ENCODE data around the gene KCNMA1. TPM values are rescaled to one million over a fixed set of nuclear protein-coding genes. Genes with fewer than 3 reads are reported as not detected.
A peak's percentile ranks its signal among the peaks of the same experiment; 100 is the strongest.

The KCNMA1 gene
- total RNA-seq, 4 donors from 2014 or later, result 66.8 to 96.5 (median 78.9) TPM

DNA sequence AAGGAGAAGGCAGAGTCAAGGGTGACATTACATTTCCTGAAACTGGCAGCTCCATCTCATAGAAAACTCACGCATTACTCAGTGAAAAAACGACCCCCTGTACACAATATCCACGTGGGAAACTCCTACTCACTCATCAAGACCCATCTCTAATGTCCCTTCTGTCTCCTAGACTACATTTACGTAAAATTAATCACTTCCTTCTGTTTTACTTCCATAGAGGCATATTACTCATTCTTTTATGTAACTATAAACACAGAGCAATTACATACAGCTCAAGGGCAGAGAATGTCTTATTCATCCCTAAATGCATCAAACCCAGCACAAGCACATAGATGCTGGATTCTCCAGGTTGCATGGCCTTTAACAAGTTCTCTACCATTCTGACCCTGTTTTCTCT lies 281.8 kb downstream of the KCNMA1 start:
- intact Hi-C loops (cut with DNase I; ENCODE audit: low total_unique reads), result no loop called here
- H3K9me3 ChIP-seq, result no peaks in the 10 kb centered on the region
- DNase-seq, result no peak
- no peak overlapping the region for H3K27ac ChIP-seq
- TF ChIP-seq POLR2A (IDR thresholded peaks at IDR 0.05), result no peak
- TF ChIP-seq, protein P1, sequence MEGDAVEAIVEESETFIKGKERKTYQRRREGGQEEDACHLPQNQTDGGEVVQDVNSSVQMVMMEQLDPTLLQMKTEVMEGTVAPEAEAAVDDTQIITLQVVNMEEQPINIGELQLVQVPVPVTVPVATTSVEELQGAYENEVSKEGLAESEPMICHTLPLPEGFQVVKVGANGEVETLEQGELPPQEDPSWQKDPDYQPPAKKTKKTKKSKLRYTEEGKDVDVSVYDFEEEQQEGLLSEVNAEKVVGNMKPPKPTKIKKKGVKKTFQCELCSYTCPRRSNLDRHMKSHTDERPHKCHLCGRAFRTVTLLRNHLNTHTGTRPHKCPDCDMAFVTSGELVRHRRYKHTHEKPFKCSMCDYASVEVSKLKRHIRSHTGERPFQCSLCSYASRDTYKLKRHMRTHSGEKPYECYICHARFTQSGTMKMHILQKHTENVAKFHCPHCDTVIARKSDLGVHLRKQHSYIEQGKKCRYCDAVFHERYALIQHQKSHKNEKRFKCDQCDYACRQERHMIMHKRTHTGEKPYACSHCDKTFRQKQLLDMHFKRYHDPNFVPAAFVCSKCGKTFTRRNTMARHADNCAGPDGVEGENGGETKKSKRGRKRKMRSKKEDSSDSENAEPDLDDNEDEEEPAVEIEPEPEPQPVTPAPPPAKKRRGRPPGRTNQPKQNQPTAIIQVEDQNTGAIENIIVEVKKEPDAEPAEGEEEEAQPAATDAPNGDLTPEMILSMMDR (IDR thresholded peaks at IDR 0.05 in 4 of 5, conservative IDR thresholded peaks at IDR 0.05 in 1 of 5), result no peak
- peaks cover 18 to 19% of the 10 kb centered on the region in 2 donors for H3K4me1 ChIP-seq
- ATAC-seq, result no peak
- H3K4me3 ChIP-seq, result no peak overlapping the region
- in situ Hi-C loops (cut with MboI; ENCODE audit: low sequenced_read_pairs in 4 of 4), result no loop called here
- H3K27me3 ChIP-seq, result no peaks in the 10 kb centered on the region
- no peaks in the 10 kb centered on the region for H3K36me3 ChIP-seq

DNA sequence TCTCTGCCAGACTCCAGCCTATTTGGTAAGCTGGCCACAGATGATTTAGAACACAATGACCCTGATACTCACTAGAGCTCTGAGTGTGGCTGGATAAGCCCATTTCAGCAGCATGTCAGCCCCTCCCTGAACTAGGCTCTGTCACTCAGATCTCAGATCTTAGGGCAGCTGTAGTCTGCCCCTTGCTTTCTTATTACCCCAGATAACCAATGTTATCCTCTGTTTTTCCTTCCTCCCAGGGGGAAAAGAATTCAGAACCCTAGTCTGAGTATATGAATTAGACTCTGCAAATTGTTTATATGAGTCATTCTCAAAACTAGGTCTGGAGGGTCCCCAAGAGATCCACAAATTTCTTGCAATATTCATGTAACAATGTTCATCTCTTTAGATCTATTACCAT lies 286.2 kb downstream of the KCNMA1 start:
- TF ChIP-seq, protein P1 (IDR thresholded peaks at IDR 0.05 in 4 of 5, conservative IDR thresholded peaks at IDR 0.05 in 1 of 5), result no peak
- TF ChIP-seq POLR2A (IDR thresholded peaks at IDR 0.05), result no peak
- Histone ChIP-seq H3K4me3 (no peak overlapping the region), H3K36me3 (no peaks in the 10 kb centered on the region), H3K9me3 (no peaks in the 10 kb centered on the region), H3K27ac (peak overlapping the region in 2 of 4 donors; percentile 31 to 38), H3K4me1 (peaks cover 6 to 8% of the 10 kb centered on the region in 2 donors), H3K27me3 (no peaks in the 10 kb centered on the region)
- intact Hi-C loops (cut with DNase I; ENCODE audit: low total_unique reads), result no loop called here
- ATAC-seq (peak in 1 of 2 donors; percentile 44), DNase-seq (no peak)
- in situ Hi-C loops (cut with MboI; ENCODE audit: low sequenced_read_pairs in 4 of 4), result no loop called here

DNA sequence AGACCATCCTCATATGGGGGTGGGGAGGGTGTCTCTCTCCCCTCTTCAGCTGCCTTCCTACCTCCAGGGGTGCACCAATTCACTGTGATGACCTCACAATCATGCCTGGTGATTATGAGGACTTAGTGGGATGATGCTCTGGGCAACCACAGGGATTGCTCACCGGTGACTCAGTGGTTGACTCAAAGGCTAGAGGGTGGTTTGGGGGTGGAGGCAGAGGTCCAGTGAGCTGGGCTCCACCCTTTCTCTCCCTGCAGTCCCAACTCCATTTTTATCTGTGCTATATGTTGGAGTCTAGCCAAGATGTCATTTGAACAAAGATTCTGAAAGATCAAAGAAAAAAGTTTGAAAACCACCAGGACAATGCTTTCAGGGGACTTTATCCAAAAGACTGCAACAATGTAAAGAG lies 286.9 kb downstream of the KCNMA1 start:
- in situ Hi-C loops (cut with MboI; ENCODE audit: low sequenced_read_pairs in 4 of 4) (no loop called here), intact Hi-C loops (cut with DNase I; ENCODE audit: low total_unique reads) (no loop called here)
- ATAC-seq (peak; percentile 79 to 90), DNase-seq (peak; percentile 50 to 64)
- H3K36me3 ChIP-seq, result no peaks in the 10 kb centered on the region
- no peak overlapping the region for H3K4me3 ChIP-seq
- peak overlapping the region in 1 of 4 donors; percentile 38 for H3K27ac ChIP-seq
- no peaks in the 10 kb centered on the region for H3K27me3 ChIP-seq
- peaks cover 6 to 8% of the 10 kb centered on the region in 2 donors for H3K4me1 ChIP-seq
- TF ChIP-seq, protein P1 (IDR thresholded peaks at IDR 0.05 in 4 of 5, conservative IDR thresholded peaks at IDR 0.05 in 1 of 5), result no peak
- TF ChIP-seq POLR2A (IDR thresholded peaks at IDR 0.05), result peak in 1 of 2 donors; percentile 19
- no peaks in the 10 kb centered on the region for H3K9me3 ChIP-seq

DNA sequence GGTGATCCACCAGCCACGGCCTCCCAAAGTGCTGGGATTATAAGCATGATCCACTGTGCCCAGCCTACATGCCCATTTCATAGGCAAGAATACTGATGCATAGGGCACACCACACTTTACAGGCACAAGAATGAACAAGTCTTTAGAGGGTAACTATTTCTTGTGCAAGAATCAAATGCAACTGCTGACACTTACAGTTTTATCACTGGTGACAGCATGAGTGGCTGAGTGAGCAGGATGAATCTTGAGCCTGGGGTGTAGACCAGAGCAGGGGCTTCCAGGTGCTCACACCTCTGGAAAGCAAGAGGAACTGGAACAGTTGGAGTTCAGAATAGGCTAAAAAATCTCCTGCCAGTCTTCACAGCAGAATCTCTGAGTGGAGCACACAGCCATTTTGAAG lies 287.5 kb downstream of the KCNMA1 start:
- Histone ChIP-seq H3K4me3 (no peak overlapping the region), H3K36me3 (no peaks in the 10 kb centered on the region), H3K27ac (peak overlapping the region in 1 of 4 donors; percentile 23), H3K4me1 (peaks cover 6 to 8% of the 10 kb centered on the region in 2 donors), H3K9me3 (no peaks in the 10 kb centered on the region), H3K27me3 (no peaks in the 10 kb centered on the region)
- DNase-seq (no peak), ATAC-seq (no peak)
- TF ChIP-seq, protein P1 (IDR thresholded peaks at IDR 0.05 in 4 of 5, conservative IDR thresholded peaks at IDR 0.05 in 1 of 5), result no peak
- TF ChIP-seq POLR2A (IDR thresholded peaks at IDR 0.05), result no peak
- intact Hi-C loops (cut with DNase I; ENCODE audit: low total_unique reads), result no loop called here
- in situ Hi-C loops (cut with MboI; ENCODE audit: low sequenced_read_pairs in 4 of 4), result no loop called here

DNA sequence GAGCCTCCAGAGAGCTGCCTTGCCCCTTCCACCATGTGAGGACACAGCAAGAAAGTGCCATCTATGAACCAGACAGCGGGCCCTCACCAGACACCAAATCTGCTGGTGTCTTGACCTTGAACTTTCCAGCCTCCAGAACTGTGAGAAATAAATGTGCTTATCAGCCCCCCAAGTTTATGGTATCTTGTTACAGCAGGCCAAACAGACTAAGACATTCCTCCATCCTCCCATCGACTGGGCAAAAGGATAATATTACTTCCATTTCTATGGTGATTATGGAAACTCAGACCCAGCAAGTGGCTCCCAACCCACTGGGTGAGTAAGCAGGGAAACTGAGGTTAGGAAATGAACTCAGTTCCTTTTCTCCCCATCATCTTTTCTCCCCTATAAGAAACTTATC lies 288.4 kb downstream of the KCNMA1 start:
- Histone ChIP-seq H3K27me3 (no peaks in the 10 kb centered on the region), H3K9me3 (no peaks in the 10 kb centered on the region), H3K36me3 (no peaks in the 10 kb centered on the region), H3K4me1 (peaks cover 6 to 8% of the 10 kb centered on the region in 2 donors), H3K27ac (no peak overlapping the region), H3K4me3 (no peak overlapping the region)
- TF ChIP-seq POLR2A (IDR thresholded peaks at IDR 0.05), result no peak
- TF ChIP-seq, protein P1 (IDR thresholded peaks at IDR 0.05 in 4 of 5, conservative IDR thresholded peaks at IDR 0.05 in 1 of 5), result no peak
- intact Hi-C loops (cut with DNase I; ENCODE audit: low total_unique reads), result no loop called here
- DNase-seq (no peak), ATAC-seq (no peak)
- in situ Hi-C loops (cut with MboI; ENCODE audit: low sequenced_read_pairs in 4 of 4), result no loop called here
